Erythroblast (primary cell): ENCODE measurements around the gene LMAN2.

ENCODE experiments used
- GATA1 ChIP-seq: IDR thresholded peaks from 2 replicates; pipeline ENCODE4 v1.6.1; 2011; ENCODE audit warnings: low read depth, mild to moderate bottlenecking, control low read depth, low read length, moderate library complexity
- POLR2A ChIP-seq: IDR thresholded peaks from 2 replicates; pipeline ENCODE4 v1.6.1; 2011; ENCODE audit warnings: mild to moderate bottlenecking, low read length

DNA sequence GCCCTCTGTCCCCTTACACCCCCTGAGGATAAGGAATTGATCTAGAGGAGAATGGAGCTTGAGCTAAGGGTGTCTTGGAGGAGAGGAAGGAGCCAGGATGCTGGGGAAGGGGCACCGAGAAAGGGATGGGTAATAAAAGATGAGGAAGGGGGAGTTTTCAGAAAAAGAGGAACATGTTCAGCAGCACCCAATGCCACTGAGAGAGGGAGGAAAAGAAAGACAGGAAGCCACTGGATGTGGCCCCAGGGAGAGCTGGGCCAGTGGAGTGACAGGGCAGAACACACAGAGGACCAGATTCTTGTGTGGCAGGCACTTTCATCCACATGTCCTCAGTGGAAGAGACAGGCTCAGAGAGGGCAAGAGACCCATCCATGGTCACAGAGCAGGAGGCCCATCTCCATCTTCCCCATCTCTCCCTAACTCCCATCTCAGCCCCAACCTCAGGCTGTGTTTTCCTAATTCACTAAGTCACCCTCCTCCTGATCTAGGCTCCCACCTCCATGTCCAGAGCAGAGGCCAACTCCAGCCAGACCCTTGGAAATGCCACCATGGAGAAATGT is 41.8 kb upstream of the LMAN2 start:
- TF ChIP-seq POLR2A (no peak), GATA1 (no peak)
